OCI-LY7 (cell line): ENCODE results near the gene ARHGAP24. TPM values are rescaled to one million over a fixed set of nuclear protein-coding genes. Genes with fewer than 3 reads are reported as not detected.

Experiments
- BruUV-seq: library from RNA; stranded (reverse); fragments of 400-500 nt; replicated peaks from 2 replicates; lab custom pipeline; 2021; lab: Mats Ljungman, UMichigan
- CTCF ChIA-PET: fragments of 300-600 bp; sonication (Branson Sonifier 250); formaldehyde crosslinking; loops from one replicate; lab custom pipeline; 2022; ENCODE audit warnings: antibody characterized with exemption; ENCODE audit not compliant: unreplicated experiment; lab: Charles Lee
- POLR2A ChIA-PET: fragments of 300-600 bp; sonication (Branson Sonifier 250); formaldehyde crosslinking; loops from one replicate; lab custom pipeline; 2022; ENCODE audit warnings: antibody characterized with exemption; lab: Charles Lee
- DNase-seq: peaks from one replicate; pipeline ENCODE4 v3.0.0-alpha.2; 2015; ENCODE audit warnings: low spot score
- H2AFZ ChIP-seq: fragments of 200-600 bp; sonication (generic), shearing (Covaris generic); 2 replicates; pipeline ENCODE4 v1.6.1; 2014; ENCODE audit warnings: mild to moderate bottlenecking, antibody characterized with exemption, low read length, moderate library complexity
- H3K27ac ChIP-seq: fragments of 200-600 bp; sonication (generic); 2 replicates; pipeline ENCODE4 v1.5.1; 2014; ENCODE audit warnings: mixed run types, low read depth, mild to moderate bottlenecking, moderate library complexity, low read length, inconsistent platforms; ENCODE audit not compliant: poor library complexity, severe bottlenecking
- H3K36me3 ChIP-seq: fragments of 200-600 bp; sonication (generic); 2 replicates; pipeline ENCODE4 v1.6.1; 2014; ENCODE audit warnings: mild to moderate bottlenecking, antibody characterized with exemption, low read length, moderate library complexity, mixed read lengths; ENCODE audit not compliant: insufficient read depth
- H3K4me1 ChIP-seq: fragments of 200-600 bp; sonication (generic); 2 replicates; pipeline ENCODE4 v1.5.1; 2014; ENCODE audit warnings: mild to moderate bottlenecking, low read length; ENCODE audit not compliant: insufficient read depth, poor library complexity, severe bottlenecking
- H3K4me2 ChIP-seq: fragments of 200-600 bp; sonication (generic); 2 replicates; pipeline ENCODE4 v1.6.1; 2014; ENCODE audit warnings: mild to moderate bottlenecking, low read length
- H3K4me3 ChIP-seq: fragments of 200-600 bp; sonication (generic); 2 replicates; pipeline ENCODE4 v1.5.1; 2014; ENCODE audit warnings: mild to moderate bottlenecking, low read depth, low read length; ENCODE audit not compliant: poor library complexity, severe bottlenecking
- H3K79me2 ChIP-seq: fragments of 200-600 bp; sonication (generic); 2 replicates; pipeline ENCODE4 v1.6.1; 2016; ENCODE audit warnings: low read depth, mild to moderate bottlenecking, low read length, moderate library complexity, mixed read lengths; ENCODE audit not compliant: insufficient read depth
- H3K9me2 ChIP-seq: fragments of 200-600 bp; sonication (generic); 2 replicates; pipeline ENCODE4 v1.6.1; 2016; ENCODE audit warnings: mild to moderate bottlenecking, low read length, mixed read lengths; ENCODE audit not compliant: insufficient read depth
- H3K9me3 ChIP-seq: fragments of 200-600 bp; sonication (generic); 2 replicates; pipeline ENCODE4 v1.6.1; 2014; ENCODE audit warnings: mild to moderate bottlenecking, mixed run types, low read length, mixed read lengths
- H4K20me1 ChIP-seq: fragments of 200-600 bp; sonication (generic); 2 replicates; pipeline ENCODE4 v1.6.1; 2014; ENCODE audit warnings: mild to moderate bottlenecking, antibody characterized with exemption, low read length, moderate library complexity, mixed read lengths; ENCODE audit not compliant: insufficient read depth
- EZH2phosphoT487 ChIP-seq: fragments of 200-600 bp; sonication (generic); IDR thresholded peaks from 2 replicates; pipeline ENCODE4 v1.6.1; 2018; ENCODE audit warnings: low read depth, borderline replicate concordance, mild to moderate bottlenecking, mixed run types, antibody characterized with exemption, low read length, moderate library complexity, mixed read lengths
- intact Hi-C: fragments of 100-400 bp; cut with micrococcal nuclease; formaldehyde crosslinking; loops from one replicate; pipeline ENCODE4 v1.10.0; 2022; ENCODE audit not compliant: unreplicated experiment
- total RNA-seq, 2 experiments: library from RNA; depleted of rRNA in 1 of 2; stranded (reverse); fragments of >200 nt in 1 of 2; shearing (Covaris generic) in 1 of 2; gene quantifications; 2 replicates each; pipeline ENCODE4 v1.2.3, GENCODE V29; 2014 to 2022
- TF ChIP-seq, protein P1 (sequence below): fragments of 200-600 bp; sonication (generic); conservative IDR thresholded peaks from 2 replicates; pipeline ENCODE4 v1.5.1; 2014; ENCODE audit warnings: mild to moderate bottlenecking, antibody characterized with exemption, low read length, moderate library complexity, mixed read lengths

ARHGAP24 gene
- total RNA-seq, 2 experiments from 2014 or later, result 0.88 to 4.4 TPM

DNA sequence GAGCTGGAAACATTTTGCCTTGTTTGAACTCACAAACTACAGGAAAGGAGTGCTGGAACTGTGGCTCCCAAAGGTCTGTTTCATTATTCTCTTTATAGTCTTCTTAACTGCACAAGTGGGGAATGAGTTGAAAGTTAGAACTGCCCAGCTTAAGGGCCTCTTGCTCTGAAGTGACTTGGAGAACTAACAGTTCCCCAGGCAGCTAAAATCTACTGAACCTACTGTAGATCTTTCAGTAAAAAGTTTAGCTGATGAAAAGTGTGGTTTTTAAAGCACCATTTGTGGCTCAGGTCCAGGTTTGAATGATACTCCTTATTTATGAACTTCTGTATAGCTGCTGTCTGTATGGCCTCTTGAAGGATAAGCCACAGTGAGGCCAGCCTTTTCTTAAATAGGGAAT lies 531.1 kb downstream of the ARHGAP24 start:
- intact Hi-C loops, result no loop called here
- no TSS peak for BruUV-seq
- POLR2A ChIA-PET, result interaction anchor here (0.7 kb wide), 1 partner anchor 13 kb away, joined by 4 read pairs; no protein-coding TSS in a partner anchor
- CTCF ChIA-PET, result no interaction called here
- Histone ChIP-seq H3K36me3 (no peaks in the 10 kb centered on the region), H3K4me1 (no peaks in the 10 kb centered on the region), H3K4me2 (no peak overlapping the region), H3K9me2 (no peaks in the 10 kb centered on the region), H4K20me1 (no peaks in the 10 kb centered on the region), H2AFZ (no peak overlapping the region), H3K9me3 (no peaks in the 10 kb centered on the region), H3K4me3 (no peak overlapping the region), H3K79me2 (no peaks in the 10 kb centered on the region), H3K27ac (no peak overlapping the region)
- DNase-seq, result no peak
- no peak for TF ChIP-seq EZH2phosphoT487
- TF ChIP-seq, protein P1, sequence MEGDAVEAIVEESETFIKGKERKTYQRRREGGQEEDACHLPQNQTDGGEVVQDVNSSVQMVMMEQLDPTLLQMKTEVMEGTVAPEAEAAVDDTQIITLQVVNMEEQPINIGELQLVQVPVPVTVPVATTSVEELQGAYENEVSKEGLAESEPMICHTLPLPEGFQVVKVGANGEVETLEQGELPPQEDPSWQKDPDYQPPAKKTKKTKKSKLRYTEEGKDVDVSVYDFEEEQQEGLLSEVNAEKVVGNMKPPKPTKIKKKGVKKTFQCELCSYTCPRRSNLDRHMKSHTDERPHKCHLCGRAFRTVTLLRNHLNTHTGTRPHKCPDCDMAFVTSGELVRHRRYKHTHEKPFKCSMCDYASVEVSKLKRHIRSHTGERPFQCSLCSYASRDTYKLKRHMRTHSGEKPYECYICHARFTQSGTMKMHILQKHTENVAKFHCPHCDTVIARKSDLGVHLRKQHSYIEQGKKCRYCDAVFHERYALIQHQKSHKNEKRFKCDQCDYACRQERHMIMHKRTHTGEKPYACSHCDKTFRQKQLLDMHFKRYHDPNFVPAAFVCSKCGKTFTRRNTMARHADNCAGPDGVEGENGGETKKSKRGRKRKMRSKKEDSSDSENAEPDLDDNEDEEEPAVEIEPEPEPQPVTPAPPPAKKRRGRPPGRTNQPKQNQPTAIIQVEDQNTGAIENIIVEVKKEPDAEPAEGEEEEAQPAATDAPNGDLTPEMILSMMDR, result no peak

DNA sequence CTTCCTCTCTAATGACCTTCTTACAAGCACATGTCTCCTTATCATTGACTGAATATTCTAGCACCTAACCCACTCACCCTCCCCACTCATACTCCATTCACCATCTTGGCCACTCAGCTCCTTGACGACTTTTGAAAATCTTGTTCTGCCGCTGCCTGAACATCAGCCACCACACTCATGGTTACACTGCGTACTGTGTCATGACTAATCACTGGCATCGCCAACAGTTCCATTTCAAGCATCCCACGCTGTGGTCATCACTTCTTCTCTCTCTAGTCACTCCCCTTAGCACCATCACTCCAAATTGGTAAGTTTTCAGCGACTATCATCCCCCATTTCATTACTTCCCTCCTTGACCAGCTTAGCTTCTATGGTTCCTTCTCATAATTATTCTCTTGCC lies 532.1 kb downstream of the ARHGAP24 start:
- H2AFZ ChIP-seq, result no peak overlapping the region
- no TSS peak for BruUV-seq
- H3K9me2 ChIP-seq, result no peaks in the 10 kb centered on the region
- H3K4me1 ChIP-seq, result no peaks in the 10 kb centered on the region
- no peaks in the 10 kb centered on the region for H3K36me3 ChIP-seq
- no peaks in the 10 kb centered on the region for H4K20me1 ChIP-seq
- ChIA-PET CTCF (no interaction called here), POLR2A (interaction anchor here (0.7 kb wide), 1 partner anchor 12 kb away, joined by 4 read pairs; no protein-coding TSS in a partner anchor)
- DNase-seq, result no peak
- no peak overlapping the region for H3K27ac ChIP-seq
- no peaks in the 10 kb centered on the region for H3K9me3 ChIP-seq
- H3K4me3 ChIP-seq, result no peak overlapping the region
- TF ChIP-seq, protein P1, result no peak
- H3K4me2 ChIP-seq, result no peak overlapping the region
- H3K79me2 ChIP-seq, result no peaks in the 10 kb centered on the region
- intact Hi-C loops, result no loop called here

DNA sequence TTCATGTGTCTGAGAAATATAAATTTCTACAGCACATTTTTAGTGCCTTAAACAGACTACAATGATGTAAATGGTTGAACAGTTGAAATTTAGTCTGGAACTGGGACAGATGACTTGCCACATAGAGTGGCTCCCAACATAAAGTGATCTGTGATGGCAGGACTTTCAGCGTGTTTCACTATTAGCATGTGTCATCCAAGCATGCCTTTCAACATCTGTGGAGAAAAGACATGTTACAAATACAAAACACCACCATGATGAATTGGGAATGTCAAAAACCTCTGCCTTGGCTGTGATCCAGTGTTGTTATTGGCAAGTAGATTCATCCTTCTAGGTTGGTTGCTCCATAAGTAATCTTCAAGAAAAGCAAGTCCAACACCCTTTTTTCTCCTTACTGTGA lies 536.2 kb downstream of the ARHGAP24 start:
- no peak overlapping the region for H3K4me2 ChIP-seq
- DNase-seq, result no peak
- H4K20me1 ChIP-seq, result no peaks in the 10 kb centered on the region
- TF ChIP-seq, protein P1, result no peak
- no peak for TF ChIP-seq EZH2phosphoT487
- H3K27ac ChIP-seq, result no peak overlapping the region
- no peaks in the 10 kb centered on the region for H3K4me1 ChIP-seq
- no peaks in the 10 kb centered on the region for H3K36me3 ChIP-seq
- no TSS peak for BruUV-seq
- intact Hi-C loops, result no loop called here
- CTCF ChIA-PET, result no interaction called here
- H3K9me3 ChIP-seq, result no peaks in the 10 kb centered on the region
- no peaks in the 10 kb centered on the region for H3K9me2 ChIP-seq
- POLR2A ChIA-PET, result no interaction called here
- H2AFZ ChIP-seq, result no peak overlapping the region
- no peaks in the 10 kb centered on the region for H3K79me2 ChIP-seq
- H3K4me3 ChIP-seq, result no peak overlapping the region
